ENCODE results near the gene PKNOX2. TPM values are rescaled to one million over a fixed set of nuclear protein-coding genes. Genes with fewer than 3 reads are reported as not detected.

The PKNOX2 gene
- total RNA-seq, 1 experiment from 2014 or later = 3.7 TPM

- TF ChIP-seq, protein P1, sequence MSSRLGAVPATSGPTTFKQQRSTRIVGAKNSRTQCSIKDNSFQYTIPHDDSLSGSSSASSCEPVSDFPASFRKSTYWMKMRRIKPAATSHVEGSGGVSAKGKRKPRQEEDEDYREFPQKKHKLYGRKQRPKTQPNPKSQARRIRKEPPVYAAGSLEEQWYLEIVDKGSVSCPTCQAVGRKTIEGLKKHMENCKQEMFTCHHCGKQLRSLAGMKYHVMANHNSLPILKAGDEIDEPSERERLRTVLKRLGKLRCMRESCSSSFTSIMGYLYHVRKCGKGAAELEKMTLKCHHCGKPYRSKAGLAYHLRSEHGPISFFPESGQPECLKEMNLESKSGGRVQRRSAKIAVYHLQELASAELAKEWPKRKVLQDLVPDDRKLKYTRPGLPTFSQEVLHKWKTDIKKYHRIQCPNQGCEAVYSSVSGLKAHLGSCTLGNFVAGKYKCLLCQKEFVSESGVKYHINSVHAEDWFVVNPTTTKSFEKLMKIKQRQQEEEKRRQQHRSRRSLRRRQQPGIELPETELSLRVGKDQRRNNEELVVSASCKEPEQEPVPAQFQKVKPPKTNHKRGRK (CRISPR knock-in tag; IDR thresholded peaks at IDR 0.05; ENCODE audit: borderline replicate concordance) = no peak
- TF ChIP-seq TEAD1 (CRISPR knock-in tag; IDR thresholded peaks at IDR 0.05) (no peak), STAT6 (CRISPR knock-in tag; conservative IDR thresholded peaks at IDR 0.05; ENCODE audit: low read depth) (no peak), FOXP4 (CRISPR knock-in tag; IDR thresholded peaks at IDR 0.05) (no peak)
These were observed 166.9 kb downstream of the PKNOX2 start (continued) for GRCh38 chr11:125331357-125332035.

DNA sequence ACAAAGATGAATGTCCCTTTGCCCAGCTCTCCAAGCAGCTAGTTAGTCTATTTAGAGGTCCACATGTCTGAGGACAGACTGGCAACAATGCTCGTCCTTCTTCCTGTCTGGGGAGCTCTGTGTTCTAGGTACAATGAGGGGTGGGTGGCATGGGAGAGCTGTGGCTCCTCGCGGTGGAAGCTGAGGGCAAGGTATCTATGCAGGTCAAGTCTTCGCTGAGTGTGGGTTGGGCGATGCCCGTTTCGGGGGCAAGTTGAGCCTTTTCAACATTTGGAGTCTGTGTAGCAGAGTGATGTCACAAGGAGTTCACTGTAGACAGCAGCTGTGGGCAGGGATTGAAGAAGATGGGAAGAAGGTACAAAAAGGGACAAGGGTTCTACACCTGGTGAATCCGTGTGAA, 168.3 kb downstream of the PKNOX2 start:
- Mint-ChIP-seq H3K4me3 (no peak overlapping the region), H3K4me1 (peaks cover 24% of the 10 kb centered on the region), H3K27me3 (ENCODE audit: low read depth) (peaks cover 4% of the 10 kb centered on the region; the same call in 1 of the 2 replicates), H3K36me3 (no peaks in the 10 kb centered on the region), H3K27ac (no peak overlapping the region), H3K9me3 (no peaks in the 10 kb centered on the region)
- TF ChIP-seq SOX15 (CRISPR knock-in tag; IDR thresholded peaks at IDR 0.05) (no peak), ZSCAN18 (CRISPR knock-in tag; IDR thresholded peaks at IDR 0.05) (no peak), ESRRA (CRISPR knock-in tag; IDR thresholded peaks at IDR 0.05; ENCODE audit: borderline replicate concordance) (no peak), ZBTB21 (CRISPR knock-in tag; IDR thresholded peaks at IDR 0.05; ENCODE audit: borderline replicate concordance) (no peak), ZNF671 (CRISPR knock-in tag; IDR thresholded peaks at IDR 0.05) (no peak), TEAD1 (CRISPR knock-in tag; IDR thresholded peaks at IDR 0.05) (no peak), MXD4 (CRISPR knock-in tag; IDR thresholded peaks at IDR 0.05; ENCODE audit: borderline replicate concordance) (no peak), CREB1 (CRISPR knock-in tag; IDR thresholded peaks at IDR 0.05) (no peak), ATF2 (CRISPR knock-in tag; IDR thresholded peaks at IDR 0.05; ENCODE audit: borderline replicate concordance, low read depth) (no peak), GTF2I (CRISPR knock-in tag; conservative IDR thresholded peaks at IDR 0.05) (no peak), SMAD4 (CRISPR knock-in tag; IDR thresholded peaks at IDR 0.05) (no peak), CBFB (CRISPR knock-in tag; IDR thresholded peaks at IDR 0.05; ENCODE audit: low read depth) (no peak), EMX1 (CRISPR knock-in tag; IDR thresholded peaks at IDR 0.05) (no peak), STAT6 (CRISPR knock-in tag; conservative IDR thresholded peaks at IDR 0.05; ENCODE audit: low read depth) (no peak), ZNF232 (CRISPR knock-in tag; IDR thresholded peaks at IDR 0.05) (no peak), NFYB (CRISPR knock-in tag; conservative IDR thresholded peaks at IDR 0.05; ENCODE audit: low read depth) (no peak)
- TF ChIP-seq, protein P2, sequence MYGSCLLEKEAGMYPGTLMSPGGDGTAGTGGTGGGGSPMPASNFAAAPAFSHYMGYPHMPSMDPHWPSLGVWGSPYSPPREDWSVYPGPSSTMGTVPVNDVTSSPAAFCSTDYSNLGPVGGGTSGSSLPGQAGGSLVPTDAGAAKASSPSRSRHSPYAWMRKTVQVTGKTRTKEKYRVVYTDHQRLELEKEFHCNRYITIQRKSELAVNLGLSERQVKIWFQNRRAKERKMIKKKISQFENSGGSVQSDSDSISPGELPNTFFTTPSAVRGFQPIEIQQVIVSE (CRISPR knock-in tag; IDR thresholded peaks at IDR 0.05; ENCODE audit: borderline replicate concordance) = no peak
- TF ChIP-seq, protein P3, sequence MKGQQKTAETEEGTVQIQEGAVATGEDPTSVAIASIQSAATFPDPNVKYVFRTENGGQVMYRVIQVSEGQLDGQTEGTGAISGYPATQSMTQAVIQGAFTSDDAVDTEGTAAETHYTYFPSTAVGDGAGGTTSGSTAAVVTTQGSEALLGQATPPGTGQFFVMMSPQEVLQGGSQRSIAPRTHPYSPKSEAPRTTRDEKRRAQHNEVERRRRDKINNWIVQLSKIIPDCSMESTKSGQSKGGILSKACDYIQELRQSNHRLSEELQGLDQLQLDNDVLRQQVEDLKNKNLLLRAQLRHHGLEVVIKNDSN (CRISPR knock-in tag; IDR thresholded peaks at IDR 0.05) = no peak
- TF ChIP-seq, protein P4, sequence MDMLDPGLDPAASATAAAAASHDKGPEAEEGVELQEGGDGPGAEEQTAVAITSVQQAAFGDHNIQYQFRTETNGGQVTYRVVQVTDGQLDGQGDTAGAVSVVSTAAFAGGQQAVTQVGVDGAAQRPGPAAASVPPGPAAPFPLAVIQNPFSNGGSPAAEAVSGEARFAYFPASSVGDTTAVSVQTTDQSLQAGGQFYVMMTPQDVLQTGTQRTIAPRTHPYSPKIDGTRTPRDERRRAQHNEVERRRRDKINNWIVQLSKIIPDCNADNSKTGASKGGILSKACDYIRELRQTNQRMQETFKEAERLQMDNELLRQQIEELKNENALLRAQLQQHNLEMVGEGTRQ (CRISPR knock-in tag; IDR thresholded peaks at IDR 0.05) = no peak
- ATAC-seq (no peak), DNase-seq (ENCODE audit: low spot score) (no peak)
- ChIA-PET POLR2A (no interaction called here), CTCF (interaction anchor here (1.3 kb wide), 1 partner anchor 72 kb away, joined by 3 read pairs; no protein-coding TSS in a partner anchor)

Data from WTC11 (cell line).